SK-N-DZ (cell line): ENCODE results near the gene FHAD1.
A peak's percentile ranks its signal among the peaks of the same experiment; 100 is the strongest.

Experiments used
- DNase-seq: peaks from one replicate; pipeline ENCODE4 v3.0.0-alpha.2; 2015; ENCODE audit warnings: low spot score

Gene FHAD1

GRCh38 chr1:15248216-15248615, 1.2 kb downstream of the FHAD1 start:
- DNase-seq: no peak

GRCh38 chr1:15249081-15249480, 2.1 kb downstream of the FHAD1 start:
- DNase-seq: no peak

DNA sequence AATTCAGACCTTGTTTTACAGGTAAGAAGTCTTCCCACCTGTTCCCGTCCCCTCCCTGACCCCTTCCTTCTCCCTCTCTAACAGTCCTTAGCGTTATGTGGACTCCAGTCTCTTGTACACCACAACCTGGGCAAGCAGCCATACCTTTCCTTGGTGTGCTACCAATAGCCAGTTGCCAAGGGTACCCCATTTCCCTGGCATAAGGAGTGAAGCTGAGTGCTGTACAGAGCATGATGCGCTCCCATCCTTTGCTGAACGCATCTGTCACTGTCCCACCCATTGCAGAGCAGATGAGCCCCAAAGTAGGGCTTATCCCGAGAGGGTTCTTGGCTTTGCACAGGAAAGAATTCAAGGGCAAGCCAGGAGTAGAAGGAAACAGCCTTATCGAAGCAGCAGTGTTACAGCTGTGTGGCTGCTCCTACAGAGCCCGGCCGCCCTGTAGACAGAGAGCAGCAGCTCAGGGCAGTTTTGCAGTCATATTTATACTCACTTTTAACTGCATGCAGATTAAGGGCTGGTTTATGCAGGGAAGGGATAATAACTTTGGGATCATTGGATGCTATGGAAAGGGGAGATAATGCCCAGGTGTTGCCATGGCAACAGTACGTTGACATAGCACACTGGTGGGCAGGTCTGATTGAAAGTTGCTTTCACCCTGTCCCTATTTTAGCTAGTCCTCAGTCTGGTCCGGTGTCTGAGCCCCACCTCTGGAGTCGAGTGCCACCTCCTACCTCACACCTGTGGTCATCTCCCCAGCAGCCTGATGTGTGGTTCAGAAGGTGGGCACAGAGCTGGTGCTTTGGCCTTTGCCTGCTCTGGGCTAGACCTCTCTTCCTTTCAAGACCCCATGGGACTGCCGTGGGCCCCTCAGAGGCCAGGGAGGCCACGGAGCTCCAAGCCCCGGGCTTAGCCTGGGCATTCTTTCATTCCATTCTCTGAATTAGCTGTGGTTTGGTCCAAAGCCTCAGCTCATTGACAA, 5.1 kb downstream of the FHAD1 start:
- DNase-seq: no peak

GRCh38 chr1:15254559-15254958, 7.5 kb downstream of the FHAD1 start:
- no peak for DNase-seq

DNA sequence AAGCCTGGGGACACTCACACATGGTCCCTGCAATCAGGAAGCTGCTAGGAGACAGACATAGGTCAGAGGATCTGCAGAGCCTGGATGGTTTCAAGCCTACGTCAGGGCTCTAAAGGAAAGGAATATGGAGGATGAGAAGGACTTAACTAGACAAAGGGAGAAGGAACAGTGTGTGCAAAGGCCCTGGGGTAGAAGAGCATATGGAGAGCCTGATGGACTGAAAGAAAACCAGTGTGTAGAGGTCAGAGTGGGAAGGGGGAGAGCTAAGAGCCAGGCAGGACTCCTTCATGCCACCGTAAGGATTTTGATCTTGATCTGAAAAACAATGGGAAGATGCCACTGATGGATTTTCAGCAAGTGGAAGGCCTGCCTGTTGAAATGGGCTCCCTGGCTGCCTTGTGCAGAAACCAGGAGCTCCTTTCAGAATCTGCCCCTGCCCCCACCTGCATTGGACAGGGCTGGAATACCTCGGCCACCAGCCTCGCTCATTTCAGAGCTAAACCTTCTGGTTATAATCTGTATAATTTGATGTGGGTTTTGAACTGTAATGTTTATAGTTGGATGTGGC, 8.6 kb downstream of the FHAD1 start:
- DNase-seq: no peak

GRCh38 chr1:15256584-15256983, 9.6 kb downstream of the FHAD1 start:
- DNase-seq: no peak

- DNase-seq: no peak
Measured at GRCh38 chr1:15257309-15257708, 10.3 kb downstream of the FHAD1 start.

- no peak for DNase-seq
Measured at GRCh38 chr1:15258833-15259621, 12.0 kb downstream of the FHAD1 start.

DNA sequence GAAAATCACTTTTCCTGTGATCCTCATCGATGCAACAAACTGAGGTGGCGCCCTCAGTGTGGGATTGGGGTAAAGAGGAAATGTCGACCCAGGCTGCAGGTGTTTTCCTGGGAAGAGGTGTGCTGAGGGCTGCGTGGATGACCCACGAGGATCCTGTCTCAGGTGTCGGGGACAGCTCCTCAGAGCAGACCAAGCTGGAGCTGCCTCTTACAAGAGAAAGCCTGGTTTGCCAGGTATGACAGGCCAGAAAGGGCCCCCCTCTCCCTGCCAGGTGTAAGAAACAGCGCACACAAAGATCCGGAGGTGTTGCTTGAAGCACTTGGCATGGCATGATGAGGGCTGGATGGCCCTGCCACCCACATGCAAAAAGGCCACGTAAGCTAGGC, 12.6 kb downstream of the FHAD1 start:
- DNase-seq: no peak

- no peak for DNase-seq
Measured at GRCh38 chr1:15260418-15261154, 13.6 kb downstream of the FHAD1 start.

DNA sequence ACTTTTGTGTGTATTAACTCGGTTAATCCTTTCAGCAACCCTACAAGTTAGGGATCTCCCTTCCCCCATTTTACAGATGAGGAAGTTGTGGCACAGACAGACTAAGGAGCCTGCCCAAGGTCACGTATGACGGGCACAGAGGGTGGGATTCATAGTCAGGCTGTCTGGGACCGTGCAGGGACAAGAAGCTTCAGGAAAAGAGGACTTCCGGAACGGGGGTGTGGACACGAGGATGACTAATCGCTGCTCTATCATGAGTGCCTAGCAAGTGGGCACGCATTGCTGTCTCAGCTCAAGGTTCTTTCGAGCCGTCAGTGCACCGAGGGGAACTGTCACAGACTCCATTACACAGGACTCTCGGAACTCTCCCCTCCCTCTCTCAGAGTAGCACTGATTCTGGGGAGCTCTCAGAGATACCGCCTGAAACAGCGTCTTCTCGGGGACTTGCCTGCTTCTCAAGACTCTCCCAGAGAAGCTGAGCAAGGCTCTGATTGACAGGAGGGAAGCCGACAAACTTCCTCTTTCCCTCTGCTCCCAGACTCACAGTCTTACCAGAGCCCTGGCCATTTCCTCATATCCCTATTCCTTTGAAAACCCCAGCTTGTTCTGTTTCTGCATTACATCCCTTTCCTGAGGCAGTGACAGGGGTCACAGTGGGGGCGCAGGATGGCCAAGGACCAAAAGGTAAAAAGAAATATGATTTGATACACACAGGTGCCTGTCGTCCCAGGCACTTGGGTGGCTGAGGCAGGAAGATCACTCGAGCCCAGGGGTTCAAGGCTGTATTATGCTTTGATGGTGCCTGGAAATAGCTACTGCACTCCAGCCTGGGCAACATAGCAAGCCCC, 14.4 kb downstream of the FHAD1 start:
- DNase-seq: no peak

- DNase-seq: no peak
Measured at GRCh38 chr1:15262003-15262377, 15.0 kb downstream of the FHAD1 start.

DNA sequence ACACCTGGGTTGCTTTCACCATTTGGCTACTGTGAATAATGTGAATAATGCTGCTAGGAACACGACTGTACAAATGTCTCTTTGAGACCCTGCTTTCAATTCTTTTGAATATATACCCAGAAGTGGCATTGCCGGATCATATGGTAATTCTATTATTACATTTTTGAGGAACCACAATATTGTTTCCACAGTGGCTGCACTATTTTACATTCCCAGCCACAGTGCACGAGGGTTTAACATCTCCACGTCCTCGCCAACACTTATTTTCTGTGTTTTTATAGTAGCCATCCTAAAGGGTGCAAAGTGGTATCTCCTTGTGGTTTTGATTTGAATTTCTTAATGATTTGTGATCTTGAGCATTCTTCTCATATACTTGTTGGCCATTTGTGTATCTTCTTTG, 15.7 kb downstream of the FHAD1 start:
- DNase-seq: no peak

- no peak for DNase-seq
Measured at GRCh38 chr1:15264769-15265168, 17.7 kb downstream of the FHAD1 start.

GRCh38 chr1:15271196-15271595, 24.2 kb downstream of the FHAD1 start:
- DNase-seq: no peak

DNA sequence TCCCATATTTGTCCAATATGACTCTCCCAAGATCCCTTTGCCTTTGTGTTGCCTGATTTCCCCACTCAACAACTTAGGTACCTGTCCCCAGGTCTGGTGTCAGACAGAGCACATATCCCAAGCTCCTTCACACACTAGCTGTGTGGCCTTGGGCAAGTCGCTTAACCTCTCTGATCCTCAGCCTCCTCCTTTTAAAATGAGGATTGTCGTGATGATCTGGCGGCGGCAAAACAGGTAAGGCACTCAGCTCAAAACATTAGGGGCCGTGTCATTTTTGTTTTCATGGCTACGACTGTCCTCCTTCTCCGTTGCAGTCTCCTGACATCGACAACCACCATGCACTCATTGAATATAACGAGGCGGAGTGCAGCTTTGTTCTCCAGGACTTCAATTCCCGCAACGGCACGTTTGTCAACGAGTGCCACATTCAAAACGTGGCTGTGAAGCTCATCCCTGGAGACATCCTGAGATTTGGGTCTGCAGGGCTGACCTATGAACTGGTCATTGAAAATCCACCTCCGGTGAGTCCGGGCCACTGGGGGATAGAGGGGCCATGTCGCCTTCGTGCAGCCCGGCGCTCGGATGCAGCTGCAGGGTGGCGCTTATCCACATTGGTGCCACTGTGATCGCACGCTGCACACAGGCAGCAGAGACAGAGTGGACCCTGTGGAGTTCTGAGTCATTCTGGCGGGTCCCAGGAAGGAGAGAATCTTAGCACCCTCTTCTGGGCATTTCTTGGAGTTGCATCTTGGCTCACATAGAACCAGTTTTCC, 25.2 kb downstream of the FHAD1 start:
- peak; percentile 69 for DNase-seq

DNA sequence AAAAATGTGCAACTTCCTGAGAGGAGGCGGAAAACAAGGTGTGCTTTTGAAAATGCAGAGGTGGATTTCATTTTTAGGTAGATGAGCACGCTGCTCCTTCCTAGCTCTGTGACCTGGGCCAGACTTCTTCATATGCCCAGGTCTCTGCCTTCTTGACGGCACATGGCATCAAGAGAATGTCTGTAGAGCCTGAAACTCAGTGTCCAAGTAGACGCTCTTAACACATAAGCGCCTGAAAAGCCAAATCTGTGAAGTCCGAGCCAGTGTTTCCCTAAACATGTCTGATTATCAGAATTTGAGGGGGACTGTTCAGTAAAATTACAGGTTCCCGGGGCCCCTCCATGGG, 25.7 kb downstream of the FHAD1 start:
- DNase-seq: no peak

GRCh38 chr1:15273274-15273673, 26.3 kb downstream of the FHAD1 start:
- DNase-seq: no peak

DNA sequence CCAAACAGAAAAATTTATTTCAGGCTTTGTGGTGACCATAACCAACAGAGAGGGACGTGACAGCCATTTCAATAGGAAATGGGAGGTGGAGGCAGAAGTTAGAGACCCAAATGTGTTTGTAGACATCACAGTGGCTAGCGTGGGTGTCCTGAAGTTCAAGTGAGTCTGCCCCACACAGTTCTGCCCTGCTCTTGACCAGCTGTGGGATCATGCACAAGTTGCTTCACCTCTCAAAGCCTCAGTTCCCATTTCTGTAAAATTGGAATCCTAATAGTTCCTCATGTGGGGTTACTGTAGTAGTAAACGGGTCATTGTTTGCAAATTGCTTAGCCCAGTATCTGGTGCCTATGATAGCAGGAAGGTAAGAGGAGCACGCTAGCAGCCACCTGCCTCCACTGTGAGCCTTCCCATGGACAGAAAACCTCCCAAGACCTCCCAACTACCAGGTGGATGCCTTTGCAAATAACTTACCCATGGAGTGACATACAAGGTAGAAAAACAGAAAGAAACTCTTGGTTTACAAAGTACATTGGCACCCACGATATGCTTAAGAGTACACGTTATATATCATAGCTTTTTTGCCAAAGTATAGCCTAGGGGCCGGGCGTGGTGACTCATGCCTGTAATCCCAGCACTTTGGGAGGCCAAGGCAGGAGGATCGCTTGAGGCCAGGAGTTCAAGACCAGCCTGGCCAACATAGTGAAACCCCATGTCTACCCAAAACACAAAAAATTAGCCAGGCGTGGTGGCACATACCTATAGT, 29.1 kb downstream of the FHAD1 start:
- no peak for DNase-seq
